Endodermal cell (in vitro differentiated cells): Measurements from ENCODE around the gene HCN3. TPM values are rescaled to one million over a fixed set of nuclear protein-coding genes. Genes with fewer than 3 reads are reported as not detected.
A peak's percentile ranks its signal among the peaks of the same experiment; 100 is the strongest.

Source experiments
- DNase-seq: peaks from one replicate; pipeline ENCODE4 v3.0.0-alpha.2; 2017
- H3K27ac ChIP-seq: 2 replicates; pipeline ENCODE4 v1.5.1; 2013; ENCODE audit warnings: mild to moderate bottlenecking, low read depth, low read length, moderate library complexity
- H3K27me3 ChIP-seq: 2 replicates; pipeline ENCODE4 v1.6.1; 2013; ENCODE audit warnings: mild to moderate bottlenecking, low read length, moderate library complexity; ENCODE audit not compliant: insufficient read depth, control insufficient read depth, poor library complexity, severe bottlenecking
- H3K36me3 ChIP-seq: 2 replicates; pipeline ENCODE4 v1.7.0; 2013; ENCODE audit warnings: mild to moderate bottlenecking, low read length, moderate library complexity; ENCODE audit not compliant: control insufficient read depth, insufficient read depth
- H3K4me1 ChIP-seq: one replicate; pipeline ENCODE4 v1.7.0; 2013; ENCODE audit warnings: low read length; ENCODE audit not compliant: control insufficient read depth, insufficient read depth
- H3K4me3 ChIP-seq: 2 replicates; pipeline ENCODE4 v1.5.1; 2013; ENCODE audit warnings: mild to moderate bottlenecking, low read length, moderate library complexity
- H3K9ac ChIP-seq: 2 replicates; pipeline ENCODE4 v1.6.1; 2013; ENCODE audit warnings: mild to moderate bottlenecking, low read length, moderate library complexity; ENCODE audit not compliant: poor library complexity, severe bottlenecking; ENCODE audit errors: extremely low read depth
- H3K9me3 ChIP-seq: 2 replicates; pipeline ENCODE4 v1.6.1; 2013; ENCODE audit warnings: mild to moderate bottlenecking, low read length, moderate library complexity; ENCODE audit not compliant: control insufficient read depth
- H3K27ac Mint-ChIP-seq: 2 replicates; pipeline ENCODE4 v1.8.0; 2020; ENCODE audit warnings: mixed read lengths
- H3K27me3 Mint-ChIP-seq: 2 replicates; pipeline ENCODE4 v1.8.0; 2021; ENCODE audit warnings: mild to moderate bottlenecking, mixed read lengths; ENCODE audit not compliant: insufficient read depth
- H3K36me3 Mint-ChIP-seq: 2 replicates; pipeline ENCODE4 v1.8.0; 2020; ENCODE audit warnings: low read depth, mixed read lengths
- H3K4me1 Mint-ChIP-seq: 2 replicates; pipeline ENCODE4 v1.8.0; 2020; ENCODE audit warnings: mixed read lengths
- H3K4me3 Mint-ChIP-seq: 2 replicates; pipeline ENCODE4 v1.8.0; 2020; ENCODE audit warnings: mild to moderate bottlenecking, moderate library complexity, mixed read lengths
- H3K9me3 Mint-ChIP-seq: 2 replicates; pipeline ENCODE4 v1.8.0; 2020; ENCODE audit warnings: mild to moderate bottlenecking, mixed read lengths
- WGBS, 2 experiments: methylation state at CpG; one replicate each; pipeline versions ENCODE4 v1.1.5 to v1.1.7; 2013; ENCODE audit warnings: missing lambda C conversion rate in 2 of 2, mixed read lengths in 1 of 2; ENCODE audit not compliant: insufficient coverage in 1 of 2, insufficient read length in 1 of 2; 5-methylcytosine and 5-hydroxymethylcytosine counted together
- total RNA-seq, 2 donors: library from RNA; stranded (reverse); fragmentation: NEBNext Ultra II Directional in 1 of 2; extraction: Animal tissue kit (Norgen Biotek cat#: 25700) in 1 of 2; gene quantifications; 2 replicates in 1 of 2; 3 replicates in 1 of 2; pipeline ENCODE4 v1.2.1, GENCODE V29; 2021
- TF ChIP-seq, protein P1 (sequence below): fragments of 200-600 bp; sonication (generic); conservative IDR thresholded peaks from 2 replicates; pipeline ENCODE4 v1.5.0; 2021; ENCODE audit warnings: antibody characterized with exemption, mild to moderate bottlenecking

The HCN3 gene
- total RNA-seq, 2 donors from 2014 or later, result 8.7 to 9.2 TPM

GRCh38 chr1:155320252-155320651 lies 43.0 kb downstream of the HCN3 start:
- H3K9me3 ChIP-seq, result no peaks in the 10 kb centered on the region
- 85 to 92% methylated on average over 10 to 11 of the region's 11 CpGs for WGBS, 2 experiments
- H3K27ac Mint-ChIP-seq, result peak overlapping the region; percentile 2
- H3K36me3 Mint-ChIP-seq, result peaks cover 28% of the 10 kb centered on the region
- peaks cover 23% of the 10 kb centered on the region for H3K4me1 Mint-ChIP-seq
- peak overlapping the region; percentile 18 for H3K27ac ChIP-seq
- peaks cover 14% of the 10 kb centered on the region for H3K27me3 Mint-ChIP-seq
- peaks cover 36% of the 10 kb centered on the region for H3K36me3 ChIP-seq
- H3K27me3 ChIP-seq, result no peaks in the 10 kb centered on the region
- DNase-seq, result peak; percentile 60
- TF ChIP-seq, protein P1, sequence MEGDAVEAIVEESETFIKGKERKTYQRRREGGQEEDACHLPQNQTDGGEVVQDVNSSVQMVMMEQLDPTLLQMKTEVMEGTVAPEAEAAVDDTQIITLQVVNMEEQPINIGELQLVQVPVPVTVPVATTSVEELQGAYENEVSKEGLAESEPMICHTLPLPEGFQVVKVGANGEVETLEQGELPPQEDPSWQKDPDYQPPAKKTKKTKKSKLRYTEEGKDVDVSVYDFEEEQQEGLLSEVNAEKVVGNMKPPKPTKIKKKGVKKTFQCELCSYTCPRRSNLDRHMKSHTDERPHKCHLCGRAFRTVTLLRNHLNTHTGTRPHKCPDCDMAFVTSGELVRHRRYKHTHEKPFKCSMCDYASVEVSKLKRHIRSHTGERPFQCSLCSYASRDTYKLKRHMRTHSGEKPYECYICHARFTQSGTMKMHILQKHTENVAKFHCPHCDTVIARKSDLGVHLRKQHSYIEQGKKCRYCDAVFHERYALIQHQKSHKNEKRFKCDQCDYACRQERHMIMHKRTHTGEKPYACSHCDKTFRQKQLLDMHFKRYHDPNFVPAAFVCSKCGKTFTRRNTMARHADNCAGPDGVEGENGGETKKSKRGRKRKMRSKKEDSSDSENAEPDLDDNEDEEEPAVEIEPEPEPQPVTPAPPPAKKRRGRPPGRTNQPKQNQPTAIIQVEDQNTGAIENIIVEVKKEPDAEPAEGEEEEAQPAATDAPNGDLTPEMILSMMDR, result no peak
- peaks cover 3% of the 10 kb centered on the region for H3K4me1 ChIP-seq
- H3K9ac ChIP-seq, result no peak overlapping the region
- no peaks in the 10 kb centered on the region for H3K9me3 Mint-ChIP-seq
- H3K4me3 ChIP-seq, result peak overlapping the region; percentile 72
- H3K4me3 Mint-ChIP-seq, result peak overlapping the region; percentile 90

GRCh38 chr1:155320661-155321617 lies 43.7 kb downstream of the HCN3 start, which contains the start of gene RUSC1:
RUSC1 (plus strand) TSS chr1:155320894; CDS start chr1:155321774, 880 bp downstream.
- DNase-seq, result peak; percentile 94
- Histone ChIP-seq H3K9ac (no peak within 1 kb of the TSS), H3K27me3 (no peaks in the 10 kb centered on the region), H3K4me1 (peaks cover 9% of the 10 kb centered on the region), H3K36me3 (peaks cover 37% of the 10 kb centered on the region), H3K27ac (peak within 1 kb of the TSS; percentile 75), H3K9me3 (no peaks in the 10 kb centered on the region), H3K4me3 (peak within 1 kb of the TSS; percentile 72)
- H3K27me3 Mint-ChIP-seq, result peaks cover 14% of the 10 kb centered on the region
- WGBS, 2 experiments, result 28 to 69% methylated on average over 24 to 51 of the region's 51 CpGs
- peak within 1 kb of the TSS; percentile 39 for H3K27ac Mint-ChIP-seq
- no peaks in the 10 kb centered on the region for H3K9me3 Mint-ChIP-seq
- H3K4me1 Mint-ChIP-seq, result peaks cover 28% of the 10 kb centered on the region
- peak within 1 kb of the TSS; percentile 90 for H3K4me3 Mint-ChIP-seq
- H3K36me3 Mint-ChIP-seq, result peaks cover 28% of the 10 kb centered on the region
- TF ChIP-seq, protein P1, result no peak

GRCh38 chr1:155321639-155322503 lies 44.6 kb downstream of the HCN3 start:
- H3K4me3 ChIP-seq, result peak overlapping the region; percentile 97
- Mint-ChIP-seq H3K36me3 (peaks cover 28% of the 10 kb centered on the region), H3K27ac (peak overlapping the region; percentile 74), H3K9me3 (no peaks in the 10 kb centered on the region), H3K4me1 (peaks cover 31% of the 10 kb centered on the region), H3K4me3 (peak overlapping the region; percentile 90), H3K27me3 (peaks cover 14% of the 10 kb centered on the region)
- H3K4me1 ChIP-seq, result peaks cover 17% of the 10 kb centered on the region
- no peaks in the 10 kb centered on the region for H3K9me3 ChIP-seq
- WGBS, 2 experiments, result 61% methylated on average over 24 to 27 of the region's 27 CpGs
- no peak overlapping the region for H3K9ac ChIP-seq
- peak; percentile 70 for DNase-seq
- TF ChIP-seq, protein P1, result no peak
- H3K27me3 ChIP-seq, result no peaks in the 10 kb centered on the region
- peaks cover 43% of the 10 kb centered on the region for H3K36me3 ChIP-seq
- H3K27ac ChIP-seq, result peak overlapping the region; percentile 75
